IMR-90 (cell line): ENCODE results near the gene SSX2IP. TPM values are rescaled to one million over a fixed set of nuclear protein-coding genes. Genes with fewer than 3 reads are reported as not detected.

Source experiments
- ATAC-seq: fragments of 200-7000 bp; cut with Tn5 transposase; 2 replicates; pipeline ENCODE4 v1.9.1; 2020; ENCODE audit warnings: low read depth, mild to moderate bottlenecking, moderate library complexity
- BruUV-seq: library from RNA; stranded (reverse); fragments of 400-500 nt; replicated peaks from 2 replicates; lab custom pipeline; 2021; lab: Mats Ljungman, UMichigan
- CTCF ChIA-PET: fragments of 300-600 bp; formaldehyde crosslinking; extraction: SDS; loops from one replicate; lab custom pipeline; 2021; ENCODE audit warnings: antibody characterized with exemption; lab: Yijun Ruan, JAX
- POLR2A ChIA-PET: fragments of 300-600 bp; sonication (Branson Sonifier 250); formaldehyde crosslinking; loops from one replicate; lab custom pipeline; 2022; ENCODE audit warnings: antibody characterized with exemption; ENCODE audit not compliant: unreplicated experiment; lab: Charles Lee
- DNase-seq: peaks from one replicate; pipeline ENCODE4 v3.0.0; 2013
- H2AFZ ChIP-seq: replicated peaks from 2 replicates; pipeline ENCODE3; 2013; ENCODE audit warnings: low read length, mild to moderate bottlenecking; ENCODE audit not compliant: poor library complexity
- H2AK5ac ChIP-seq: 2 replicates; pipeline ENCODE4 v1.6.1; 2013; ENCODE audit warnings: low read depth, low read length, inconsistent platforms
- H2AK9ac ChIP-seq: replicated peaks from 2 replicates; pipeline ENCODE3; 2013; ENCODE audit warnings: mild to moderate bottlenecking, low read depth, low read length, moderate library complexity; ENCODE audit not compliant: poor library complexity
- H2BK120ac ChIP-seq: 2 replicates; pipeline ENCODE4 v1.6.1; 2013; ENCODE audit warnings: low read depth, low read length, inconsistent platforms
- H2BK15ac ChIP-seq: 3 replicates; pipeline ENCODE4 v1.6.1; 2013; ENCODE audit warnings: low read depth, low read length, inconsistent platforms
- H2BK20ac ChIP-seq: 2 replicates; pipeline ENCODE4 v1.6.1; 2013; ENCODE audit warnings: low read depth, mild to moderate bottlenecking, inconsistent platforms, low read length, moderate library complexity
- H2BK5ac ChIP-seq: 2 replicates; pipeline ENCODE4 v1.6.1; 2013; ENCODE audit warnings: mild to moderate bottlenecking, low read depth, low read length, inconsistent platforms; ENCODE audit not compliant: poor library complexity, severe bottlenecking
- H3K14ac ChIP-seq: replicated peaks from 2 replicates; pipeline ENCODE4 v1.6.1; 2013; ENCODE audit warnings: low read depth, low read length, inconsistent platforms
- H3K18ac ChIP-seq: 2 replicates; pipeline ENCODE4 v1.6.1; 2013; ENCODE audit warnings: low read depth, low read length, control low read depth
- H3K23ac ChIP-seq: 2 replicates; pipeline ENCODE4 v1.6.1; 2013; ENCODE audit warnings: low read depth, low read length, inconsistent platforms
- H3K27ac ChIP-seq: 2 replicates; pipeline ENCODE4 v1.5.1; 2013; ENCODE audit warnings: mild to moderate bottlenecking, control low read depth, low read length; ENCODE audit not compliant: insufficient read depth
- H3K27me3 ChIP-seq: 2 replicates; pipeline ENCODE4 v1.6.1; 2013; ENCODE audit warnings: low read length; ENCODE audit not compliant: control insufficient read depth, insufficient read depth
- H3K36me3 ChIP-seq: 2 replicates; pipeline ENCODE4 v1.6.1; 2013; ENCODE audit warnings: low read length, mixed read lengths; ENCODE audit not compliant: control insufficient read depth, insufficient read depth
- H3K4ac ChIP-seq: 2 replicates; pipeline ENCODE4 v1.6.1; 2013; ENCODE audit warnings: low read depth, low read length, inconsistent platforms
- H3K4me1 ChIP-seq: 2 replicates; pipeline ENCODE4 v1.6.1; 2013; ENCODE audit warnings: low read length, mixed read lengths; ENCODE audit not compliant: control insufficient read depth, insufficient read depth
- H3K4me2 ChIP-seq: 2 replicates; pipeline ENCODE4 v1.6.1; 2013; ENCODE audit warnings: low read depth, mild to moderate bottlenecking, control low read depth, low read length, moderate library complexity
- H3K4me3 ChIP-seq: 2 replicates; pipeline ENCODE4 v1.5.1; 2013; ENCODE audit warnings: low read depth, mild to moderate bottlenecking, control low read depth, low read length, moderate library complexity; ENCODE audit not compliant: insufficient read depth
- H3K56ac ChIP-seq: 2 replicates; pipeline ENCODE4 v1.6.1; 2013; ENCODE audit warnings: low read length, inconsistent platforms; ENCODE audit not compliant: insufficient read depth; ENCODE audit errors: extremely low read depth
- H3K79me1 ChIP-seq, 2 experiments: 2 replicates each; pipeline ENCODE4 v1.6.1; 2013; ENCODE audit warnings: low read length in 2 of 2, inconsistent platforms in 1 of 2, low read depth in 1 of 2
- H3K9ac ChIP-seq: 2 replicates; pipeline ENCODE4 v1.6.1; 2013; ENCODE audit warnings: low read depth, low read length, control low read depth
- H3K9me1 ChIP-seq: 2 replicates; pipeline ENCODE4 v1.6.1; 2013; ENCODE audit warnings: low read length, inconsistent platforms; ENCODE audit not compliant: insufficient read depth
- H3K9me3 ChIP-seq: 2 replicates; pipeline ENCODE4 v1.6.1; 2013; ENCODE audit warnings: low read length; ENCODE audit not compliant: control insufficient read depth, insufficient read depth
- H4K20me1 ChIP-seq: 2 replicates; pipeline ENCODE4 v1.6.1; 2013; ENCODE audit warnings: low read length, inconsistent platforms; ENCODE audit not compliant: insufficient read depth
- H4K5ac ChIP-seq: 2 replicates; pipeline ENCODE4 v1.6.1; 2013; ENCODE audit warnings: mild to moderate bottlenecking, low read depth, low read length, control low read depth
- H4K8ac ChIP-seq, 2 experiments: 2 replicates each; pipeline ENCODE4 v1.6.1; 2013; ENCODE audit warnings: low read depth in 2 of 2, low read length in 2 of 2, control low read depth in 1 of 2, inconsistent platforms in 1 of 2
- H4K91ac ChIP-seq: 2 replicates; pipeline ENCODE4 v1.6.1; 2013; ENCODE audit warnings: low read depth, low read length, inconsistent platforms; ENCODE audit not compliant: insufficient read depth
- BHLHE40 ChIP-seq: fragments of 150-350 bp; IDR thresholded peaks from 2 replicates; pipeline ENCODE4 v1.6.1; 2016; ENCODE audit warnings: mild to moderate bottlenecking, low read depth, low read length
- MXI1 ChIP-seq: IDR thresholded peaks from 2 replicates; pipeline ENCODE4 v1.6.1; 2012; ENCODE audit warnings: low read depth, mild to moderate bottlenecking, low read length, moderate library complexity, borderline replicate concordance
- NFE2L2 ChIP-seq: fragments of 150-350 bp; IDR thresholded peaks from 2 replicates; pipeline ENCODE4 v1.6.1; 2016; ENCODE audit warnings: low read depth, mild to moderate bottlenecking, low read length
- POLR2A ChIP-seq: IDR thresholded peaks from 2 replicates; pipeline ENCODE4 v1.6.1; 2012; ENCODE audit warnings: mild to moderate bottlenecking, low read depth, low read length
- RAD21 ChIP-seq: IDR thresholded peaks from 2 replicates; pipeline ENCODE4 v1.6.1; 2012; ENCODE audit warnings: low read length, improper control_type of control experiment
- RCOR1 ChIP-seq: IDR thresholded peaks from 2 replicates; pipeline ENCODE4 v1.6.1; 2012; ENCODE audit warnings: mild to moderate bottlenecking, low read length, improper control_type of control experiment; ENCODE audit not compliant: insufficient replicate concordance
- SMC3 ChIP-seq: fragments of 150-350 bp; IDR thresholded peaks from 2 replicates; pipeline ENCODE4 v1.6.1; 2016; ENCODE audit warnings: low read depth, mild to moderate bottlenecking, antibody characterized with exemption, low read length, moderate library complexity
- WGBS, 2 experiments: methylation state at CpG; one replicate each; pipeline versions ENCODE4 v1.1.5 to v1.1.7; 2013; ENCODE audit warnings: missing lambda C conversion rate in 2 of 2; ENCODE audit not compliant: insufficient read length in 1 of 2; ENCODE audit errors: extremely low coverage in 2 of 2; 5-methylcytosine and 5-hydroxymethylcytosine counted together
- dilution Hi-C: fragments of 300-500 bp; cut with HindIII; formaldehyde crosslinking; loops from one replicate; pipeline ENCODE4 v1.14.3; 2018; ENCODE audit warnings: low sequenced_read_pairs; ENCODE audit not compliant: unreplicated experiment
- in situ Hi-C: fragments of 300-500 bp; cut with MboI; formaldehyde crosslinking; loops from 3 replicates; pipeline ENCODE4 v1.14.3; 2019; ENCODE audit warnings: low sequenced_read_pairs, inconsistent platforms, mixed read lengths
- intact Hi-C: fragments of 100-400 bp; cut with micrococcal nuclease; formaldehyde crosslinking; loops from 2 replicates; pipeline ENCODE4 v1.10.0; 2022
- polyA plus RNA-seq, 3 experiments: library from polyadenylated mRNA; depleted of rRNA; stranded (reverse); fragments of >200 nt; gene quantifications; 2 replicates each; pipeline ENCODE4 v1.2.3, GENCODE V29; 2012; ENCODE audit warnings: low replicate concordance in 1 of 3
- total RNA-seq: library from RNA; depleted of rRNA; stranded (reverse); fragments of >200 nt; gene quantifications from 2 replicates; pipeline ENCODE4 v1.2.3, GENCODE V29; 2012
- TF ChIP-seq, protein P1 (sequence below): conservative IDR thresholded peaks from 2 replicates; pipeline ENCODE4 v1.5.1; 2012; ENCODE audit warnings: mild to moderate bottlenecking, low read depth, low read length, improper control_type of control experiment
- TF ChIP-seq, protein P2 (sequence below): fragments of 150-350 bp; IDR thresholded peaks from 2 replicates; pipeline ENCODE4 v1.6.1; 2016; ENCODE audit warnings: low read depth, mild to moderate bottlenecking, low read length, moderate library complexity, borderline replicate concordance
- TF ChIP-seq, protein P3 (sequence below): fragments of 150-350 bp; IDR thresholded peaks from 2 replicates; pipeline ENCODE4 v1.6.1; 2017; ENCODE audit warnings: mild to moderate bottlenecking, antibody characterized with exemption, low read length, low read depth

SSX2IP gene
- total and polyA plus RNA-seq, 2 of the 4 experiments (the other 2 are of a cell fraction), result 7.7 to 13.4 TPM

DNA sequence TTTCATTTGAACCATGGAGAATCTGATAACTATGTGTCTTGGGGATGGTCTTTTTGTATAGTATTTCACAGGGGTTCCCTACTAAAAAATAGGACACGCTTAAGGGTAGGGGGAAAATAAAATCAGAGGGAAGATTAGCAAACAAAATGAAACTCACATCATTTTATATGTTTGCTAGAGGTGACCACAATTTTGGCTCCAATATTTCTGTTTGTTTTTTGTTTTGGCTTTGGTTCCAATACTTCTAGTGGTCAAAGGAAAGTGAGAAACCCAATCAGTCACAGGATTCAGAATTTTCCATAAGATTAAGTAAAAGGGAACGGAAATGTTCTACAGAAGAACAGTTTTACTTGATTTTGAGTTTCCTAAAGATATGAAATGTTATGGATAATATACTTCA is 42.3 kb upstream of the SSX2IP start:
- Histone ChIP-seq H3K36me3 (no peaks in the 10 kb centered on the region), H2BK120ac (no peak overlapping the region), H4K5ac (no peak overlapping the region), H2AK5ac (no peak overlapping the region), H3K79me1 (no peaks in the 10 kb centered on the region), H3K9me1 (no peaks in the 10 kb centered on the region), H3K18ac (no peak overlapping the region), H3K56ac (no peak overlapping the region), H3K9me3 (peaks cover 3% of the 10 kb centered on the region; the same call in 1 of the 2 replicates), H3K4me1 (0 out of 2 replicates have a peak, but pooled peaks cover 2% of the 10 kb centered on the region), H2BK20ac (no peak overlapping the region), H2AFZ (no peak overlapping the region), H3K27me3 (no peaks in the 10 kb centered on the region), H2BK15ac (no peak overlapping the region), H3K4me2 (no peak overlapping the region), H4K8ac (no peak overlapping the region), H3K9ac (no peak overlapping the region), H2BK5ac (no peak overlapping the region), H2AK9ac (no peak overlapping the region), H3K14ac (no peak overlapping the region), H3K4me3 (no peak overlapping the region), H3K23ac (no peak overlapping the region), H3K27ac (no peak overlapping the region), H4K20me1 (no peaks in the 10 kb centered on the region), H4K91ac (no peak overlapping the region), H3K4ac (no peak overlapping the region)
- no TSS peak for BruUV-seq
- WGBS, 2 experiments, result no CpG with 5 or more reads among the region's 2 CpGs
- TF ChIP-seq NFE2L2 (no peak), MXI1 (no peak), POLR2A (no peak), RAD21 (no peak), SMC3 (no peak), BHLHE40 (no peak), RCOR1 (no peak)
- TF ChIP-seq, protein P1, sequence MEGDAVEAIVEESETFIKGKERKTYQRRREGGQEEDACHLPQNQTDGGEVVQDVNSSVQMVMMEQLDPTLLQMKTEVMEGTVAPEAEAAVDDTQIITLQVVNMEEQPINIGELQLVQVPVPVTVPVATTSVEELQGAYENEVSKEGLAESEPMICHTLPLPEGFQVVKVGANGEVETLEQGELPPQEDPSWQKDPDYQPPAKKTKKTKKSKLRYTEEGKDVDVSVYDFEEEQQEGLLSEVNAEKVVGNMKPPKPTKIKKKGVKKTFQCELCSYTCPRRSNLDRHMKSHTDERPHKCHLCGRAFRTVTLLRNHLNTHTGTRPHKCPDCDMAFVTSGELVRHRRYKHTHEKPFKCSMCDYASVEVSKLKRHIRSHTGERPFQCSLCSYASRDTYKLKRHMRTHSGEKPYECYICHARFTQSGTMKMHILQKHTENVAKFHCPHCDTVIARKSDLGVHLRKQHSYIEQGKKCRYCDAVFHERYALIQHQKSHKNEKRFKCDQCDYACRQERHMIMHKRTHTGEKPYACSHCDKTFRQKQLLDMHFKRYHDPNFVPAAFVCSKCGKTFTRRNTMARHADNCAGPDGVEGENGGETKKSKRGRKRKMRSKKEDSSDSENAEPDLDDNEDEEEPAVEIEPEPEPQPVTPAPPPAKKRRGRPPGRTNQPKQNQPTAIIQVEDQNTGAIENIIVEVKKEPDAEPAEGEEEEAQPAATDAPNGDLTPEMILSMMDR, result no peak
- TF ChIP-seq, protein P2, sequence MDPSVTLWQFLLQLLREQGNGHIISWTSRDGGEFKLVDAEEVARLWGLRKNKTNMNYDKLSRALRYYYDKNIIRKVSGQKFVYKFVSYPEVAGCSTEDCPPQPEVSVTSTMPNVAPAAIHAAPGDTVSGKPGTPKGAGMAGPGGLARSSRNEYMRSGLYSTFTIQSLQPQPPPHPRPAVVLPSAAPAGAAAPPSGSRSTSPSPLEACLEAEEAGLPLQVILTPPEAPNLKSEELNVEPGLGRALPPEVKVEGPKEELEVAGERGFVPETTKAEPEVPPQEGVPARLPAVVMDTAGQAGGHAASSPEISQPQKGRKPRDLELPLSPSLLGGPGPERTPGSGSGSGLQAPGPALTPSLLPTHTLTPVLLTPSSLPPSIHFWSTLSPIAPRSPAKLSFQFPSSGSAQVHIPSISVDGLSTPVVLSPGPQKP, result no peak
- TF ChIP-seq, protein P3, sequence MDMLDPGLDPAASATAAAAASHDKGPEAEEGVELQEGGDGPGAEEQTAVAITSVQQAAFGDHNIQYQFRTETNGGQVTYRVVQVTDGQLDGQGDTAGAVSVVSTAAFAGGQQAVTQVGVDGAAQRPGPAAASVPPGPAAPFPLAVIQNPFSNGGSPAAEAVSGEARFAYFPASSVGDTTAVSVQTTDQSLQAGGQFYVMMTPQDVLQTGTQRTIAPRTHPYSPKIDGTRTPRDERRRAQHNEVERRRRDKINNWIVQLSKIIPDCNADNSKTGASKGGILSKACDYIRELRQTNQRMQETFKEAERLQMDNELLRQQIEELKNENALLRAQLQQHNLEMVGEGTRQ, result no peak
- DNase-seq (no peak), ATAC-seq (no peak)
- dilution Hi-C loops (no loop called here), in situ Hi-C loops (no loop called here), intact Hi-C loops (loop anchor here (10.0 kb wide), 1 partner anchor 528 kb away; no protein-coding TSS in a partner anchor)
- CTCF ChIA-PET, result no interaction called here
- POLR2A ChIA-PET, result no interaction called here
